22Rv1 (cell line): ENCODE results near the gene FKBP8.

Source experiments
- ZFX ChIP-seq: fragments of 450-650 bp; IDR thresholded peaks from 2 replicates; pipeline ENCODE4 v1.6.1; 2017; ENCODE audit warnings: antibody characterized with exemption, borderline replicate concordance
- TF ChIP-seq, protein P1 (sequence below): fragments of 450-650 bp; IDR thresholded peaks from 2 replicates; pipeline ENCODE4 v1.5.1; 2017; ENCODE audit warnings: mild to moderate bottlenecking

DNA sequence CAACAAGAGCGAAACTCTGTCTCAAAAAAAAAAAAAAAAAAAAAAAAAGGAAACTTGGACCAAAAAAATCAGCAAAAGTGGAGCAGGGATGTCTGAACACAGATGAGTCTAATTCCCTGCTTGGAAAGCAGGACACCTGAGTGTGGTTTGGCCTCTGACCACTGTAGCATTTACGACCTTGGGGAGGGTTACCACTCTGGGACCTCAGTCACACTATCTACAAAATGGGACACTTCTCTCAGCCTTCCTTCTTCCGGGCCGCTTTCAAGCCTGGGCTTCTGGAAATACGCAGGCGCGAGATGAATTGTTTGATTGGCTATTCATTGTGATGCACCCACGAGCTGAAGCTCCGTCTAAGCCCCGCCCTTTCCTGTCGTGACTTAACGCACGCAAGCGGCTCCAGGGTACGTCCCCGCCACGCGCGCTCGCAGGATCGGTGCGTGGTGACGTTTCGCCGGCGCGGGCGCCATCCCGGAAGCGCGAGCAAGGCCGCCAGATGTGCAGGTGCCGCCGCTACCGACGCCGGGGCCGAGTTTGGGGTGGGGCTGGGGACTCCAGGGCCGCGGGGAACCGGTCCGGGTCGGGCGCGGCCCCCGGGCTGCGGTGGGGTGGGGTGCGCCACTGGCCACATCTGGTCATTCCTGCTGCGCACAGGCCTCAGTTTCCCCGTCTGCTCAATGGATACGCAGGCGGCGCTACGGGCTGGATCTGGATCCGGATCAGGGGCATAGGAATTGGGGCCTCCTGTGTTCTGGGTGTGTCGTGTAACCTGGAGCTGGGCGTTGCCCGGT is 14.2 kb upstream of the FKBP8 start, which contains the start of gene KXD1:
- TF ChIP-seq, protein P1, sequence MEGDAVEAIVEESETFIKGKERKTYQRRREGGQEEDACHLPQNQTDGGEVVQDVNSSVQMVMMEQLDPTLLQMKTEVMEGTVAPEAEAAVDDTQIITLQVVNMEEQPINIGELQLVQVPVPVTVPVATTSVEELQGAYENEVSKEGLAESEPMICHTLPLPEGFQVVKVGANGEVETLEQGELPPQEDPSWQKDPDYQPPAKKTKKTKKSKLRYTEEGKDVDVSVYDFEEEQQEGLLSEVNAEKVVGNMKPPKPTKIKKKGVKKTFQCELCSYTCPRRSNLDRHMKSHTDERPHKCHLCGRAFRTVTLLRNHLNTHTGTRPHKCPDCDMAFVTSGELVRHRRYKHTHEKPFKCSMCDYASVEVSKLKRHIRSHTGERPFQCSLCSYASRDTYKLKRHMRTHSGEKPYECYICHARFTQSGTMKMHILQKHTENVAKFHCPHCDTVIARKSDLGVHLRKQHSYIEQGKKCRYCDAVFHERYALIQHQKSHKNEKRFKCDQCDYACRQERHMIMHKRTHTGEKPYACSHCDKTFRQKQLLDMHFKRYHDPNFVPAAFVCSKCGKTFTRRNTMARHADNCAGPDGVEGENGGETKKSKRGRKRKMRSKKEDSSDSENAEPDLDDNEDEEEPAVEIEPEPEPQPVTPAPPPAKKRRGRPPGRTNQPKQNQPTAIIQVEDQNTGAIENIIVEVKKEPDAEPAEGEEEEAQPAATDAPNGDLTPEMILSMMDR = no peak
- no peak for TF ChIP-seq ZFX
